ENCODE data around the gene C16orf96.
"Not testable (repeated sequence)": the region's sequence is repeated elsewhere in the genome, so short reads cannot be mapped to it uniquely, and the experiment has no call there.

C16orf96 gene

GRCh38 chr16:4566144-4566543 lies 10.0 kb downstream of the C16orf96 start:
- Histone ChIP-seq H3K4me3 (no peak overlapping the region), H3K27ac (no peak overlapping the region), H3K4me1 (peaks cover 0 to 10% (median 2%) of the 10 kb centered on the region in 10 experiments; a peak in 9 of 20 replicates), H3K9me3 (replicated peaks in 1 of 11) (no peaks in the 10 kb centered on the region), H3K36me3 (no peaks in the 10 kb centered on the region), H3K27me3 (no peaks in the 10 kb centered on the region), H3K9ac (no peak overlapping the region), H4K20me1 (no peaks in the 10 kb centered on the region), H3K4me2 (no peak overlapping the region)
- no peak for TF ChIP-seq Cebpa-rat (IDR thresholded peaks at IDR 0.05)

GRCh38 chr16:4570086-4570485 lies 13.9 kb downstream of the C16orf96 start:
- Histone ChIP-seq H4K20me1 (no peaks in the 10 kb centered on the region), H3K4me2 (no peak overlapping the region), H3K4me3 (no peak overlapping the region), H3K27ac (no peak overlapping the region), H3K4me1 (peaks cover 10 to 37% (median 29%) of the 10 kb centered on the region in 10 experiments), H3K9ac (no peak overlapping the region), H3K36me3 (no peaks in the 10 kb centered on the region), H3K27me3 (no peaks in the 10 kb centered on the region), H3K9me3 (replicated peaks in 1 of 11) (no peaks in the 10 kb centered on the region)
- no peak for TF ChIP-seq Cebpa-rat (IDR thresholded peaks at IDR 0.05)

GRCh38 chr16:4570688-4571321 lies 14.7 kb downstream of the C16orf96 start:
- H3K4me3 ChIP-seq, result no peak overlapping the region
- no peaks in the 10 kb centered on the region for H3K27me3 ChIP-seq
- H3K4me2 ChIP-seq, result peak overlapping the region in 5 of 11 experiments; percentile 1 to 31 (median 21); a peak in 2 of 22 replicates
- no peak overlapping the region for H3K27ac ChIP-seq
- no peaks in the 10 kb centered on the region for H3K9me3 ChIP-seq (replicated peaks in 1 of 11)
- H3K9ac ChIP-seq, result no peak overlapping the region
- TF ChIP-seq Cebpa-rat (IDR thresholded peaks at IDR 0.05), result no peak
- peaks cover 14 to 43% (median 36%) of the 10 kb centered on the region in 10 experiments for H3K4me1 ChIP-seq
- H3K36me3 ChIP-seq, result no peaks in the 10 kb centered on the region
- H4K20me1 ChIP-seq, result no peaks in the 10 kb centered on the region

- peak overlapping the region in 10 of 11 experiments; percentile 7 to 58 (median 38); a peak in 17 of 22 replicates for H3K4me2 ChIP-seq
- no peaks in the 10 kb centered on the region for H3K27me3 ChIP-seq
These were observed 16.6 kb downstream of the C16orf96 start for GRCh38 chr16:4572715-4573114.

DNA sequence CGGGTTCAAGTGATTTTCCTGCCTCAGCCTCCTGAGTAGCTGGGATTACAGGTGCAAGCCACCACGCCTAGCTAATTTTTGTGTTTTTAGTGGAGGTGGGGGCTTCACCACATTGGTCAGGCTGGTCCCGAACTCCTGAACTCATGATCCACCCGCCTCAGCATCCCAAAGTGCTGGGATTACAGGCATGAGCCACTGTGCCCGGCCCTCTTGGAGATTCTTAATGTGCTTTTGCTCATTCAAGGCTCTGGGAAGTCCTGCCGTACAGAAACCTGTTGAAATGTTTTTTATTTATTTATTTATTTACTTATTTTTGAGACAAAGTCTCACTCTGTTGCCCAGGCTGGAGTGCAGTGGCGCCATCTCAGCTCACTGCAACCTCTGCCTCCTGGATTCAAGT lies 17.8 kb downstream of the C16orf96 start:
- H3K9ac ChIP-seq; H3K36me3 ChIP-seq; H3K4me3 ChIP-seq; H3K27me3 ChIP-seq; H4K20me1 ChIP-seq; H3K9me3 ChIP-seq (replicated peaks in 1 of 11); H3K27ac ChIP-seq: not testable (repeated sequence)
- Histone ChIP-seq H3K4me2 (peak overlapping the region in 4 of 11 experiments; percentile 62 to 83 (median 74); a peak in 2 of 22 replicates), H3K4me1 (peaks cover 14 to 43% (median 36%) of the 10 kb centered on the region in 10 experiments)

More at GRCh38 chr16:4572715-4573114, 16.6 kb downstream of the C16orf96 start:
- Histone ChIP-seq H3K9ac (no peak overlapping the region), H4K20me1 (no peaks in the 10 kb centered on the region), H3K9me3 (replicated peaks in 1 of 11) (no peaks in the 10 kb centered on the region), H3K4me3 (no peak overlapping the region), H3K27ac (no peak overlapping the region), H3K4me1 (peaks cover 14 to 43% (median 36%) of the 10 kb centered on the region in 10 experiments), H3K36me3 (no peaks in the 10 kb centered on the region)
- no peak for TF ChIP-seq Cebpa-rat (IDR thresholded peaks at IDR 0.05)

- Histone ChIP-seq H3K4me2 (peak overlapping the region; percentile 39 to 83 (median 69)), H3K4me1 (peaks cover 14 to 43% (median 36%) of the 10 kb centered on the region in 10 experiments), H3K4me3 (peak overlapping the region in 1 of 10 experiments; percentile 26; a peak in 1 of 20 replicates), H3K27ac (peak overlapping the region in 3 of 11 experiments; percentile 17 to 26 (median 18); a peak in 4 of 22 replicates), H3K36me3 (no peaks in the 10 kb centered on the region), H3K9ac (peak overlapping the region in 3 of 11 experiments; percentile 1 to 29 (median 17); a peak in 3 of 22 replicates), H3K9me3 (replicated peaks in 1 of 11) (no peaks in the 10 kb centered on the region), H4K20me1 (no peaks in the 10 kb centered on the region), H3K27me3 (no peaks in the 10 kb centered on the region)
- no peak for TF ChIP-seq Cebpa-rat (IDR thresholded peaks at IDR 0.05)
These were observed 19.0 kb downstream of the C16orf96 start for GRCh38 chr16:4574919-4575705.

- Histone ChIP-seq H3K9ac (no peak overlapping the region), H3K4me3 (no peak overlapping the region), H3K9me3 (replicated peaks in 1 of 11) (no peaks in the 10 kb centered on the region), H3K4me2 (no peak overlapping the region), H3K27ac (no peak overlapping the region), H4K20me1 (no peaks in the 10 kb centered on the region), H3K4me1 (peaks cover 14 to 39% (median 35%) of the 10 kb centered on the region in 10 experiments), H3K36me3 (no peaks in the 10 kb centered on the region), H3K27me3 (no peaks in the 10 kb centered on the region)
- TF ChIP-seq Cebpa-rat (IDR thresholded peaks at IDR 0.05), result no peak
These were observed 19.9 kb downstream of the C16orf96 start for GRCh38 chr16:4576008-4576407.

- Histone ChIP-seq H3K4me3 (no peak overlapping the region), H3K4me1 (peaks cover 9 to 20% (median 17%) of the 10 kb centered on the region in 10 experiments), H3K27me3 (no peaks in the 10 kb centered on the region), H3K36me3 (no peaks in the 10 kb centered on the region), H3K27ac (no peak overlapping the region), H4K20me1 (no peaks in the 10 kb centered on the region), H3K9ac (no peak overlapping the region), H3K4me2 (no peak overlapping the region), H3K9me3 (replicated peaks in 1 of 11) (no peaks in the 10 kb centered on the region)
- TF ChIP-seq Cebpa-rat (IDR thresholded peaks at IDR 0.05), result no peak
These were observed 22.9 kb downstream of the C16orf96 start for GRCh38 chr16:4578961-4579530.

DNA sequence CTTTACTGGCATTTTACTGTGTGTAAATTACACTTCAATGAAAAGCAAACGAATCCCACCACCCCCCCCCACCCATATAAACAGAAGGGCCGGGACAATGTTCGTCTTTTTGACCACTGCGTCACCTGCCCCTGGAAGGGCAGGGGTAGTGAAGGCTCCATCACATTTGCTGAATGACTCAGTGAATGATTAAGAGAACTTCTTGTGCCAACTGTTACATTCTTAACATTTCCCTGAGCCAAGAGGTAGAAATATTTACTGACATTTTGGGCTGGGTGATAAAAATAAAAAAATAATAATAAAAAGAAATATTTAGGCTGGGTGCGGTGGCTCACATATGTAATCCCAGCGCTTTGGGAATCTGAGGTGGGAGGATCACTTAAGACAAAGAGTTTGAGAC lies 24.1 kb downstream of the C16orf96 start:
- Histone ChIP-seq H3K4me2 (no peak overlapping the region), H3K9ac (no peak overlapping the region), H3K4me3 (no peak overlapping the region), H3K27me3 (no peaks in the 10 kb centered on the region), H4K20me1 (no peaks in the 10 kb centered on the region), H3K9me3 (replicated peaks in 1 of 11) (no peaks in the 10 kb centered on the region), H3K36me3 (no peaks in the 10 kb centered on the region), H3K27ac (no peak overlapping the region), H3K4me1 (peaks cover 2 to 20% (median 10%) of the 10 kb centered on the region in 10 experiments)
- no peak for TF ChIP-seq Cebpa-rat (IDR thresholded peaks at IDR 0.05)
